ENCODE results near the gene FBN3. TPM values are rescaled to one million over a fixed set of nuclear protein-coding genes. Genes with fewer than 3 reads are reported as not detected.

Gene FBN3
- total RNA-seq, 1 donor from 2014 or later, result under 0.01 TPM

- peak; percentile 14 for DNase-seq (ENCODE audit: low spot score)
These were observed 757 bp downstream of the FBN3 start for GRCh38 chr19:8148410-8149260.

DNA sequence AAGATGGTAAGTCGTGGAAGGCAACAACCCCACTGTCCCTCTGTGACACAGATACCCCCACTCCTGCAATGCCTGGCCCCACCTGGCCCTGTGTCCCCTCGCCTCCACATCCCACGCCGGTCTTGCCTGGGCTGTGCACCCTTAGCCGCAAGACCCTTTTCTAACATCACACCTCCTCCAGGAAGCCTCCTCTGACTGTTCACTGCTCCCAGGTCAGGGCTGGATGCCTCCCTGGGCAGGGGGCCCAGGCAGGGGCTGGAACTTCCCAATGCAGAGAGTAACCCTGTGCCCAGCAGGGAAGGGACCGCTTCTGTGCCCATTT, 1.3 kb downstream of the FBN3 start:
- DNase-seq (ENCODE audit: low spot score), result no peak

- DNase-seq (ENCODE audit: low spot score), result no peak
These were observed 1.8 kb downstream of the FBN3 start for GRCh38 chr19:8147582-8147978.

DNA sequence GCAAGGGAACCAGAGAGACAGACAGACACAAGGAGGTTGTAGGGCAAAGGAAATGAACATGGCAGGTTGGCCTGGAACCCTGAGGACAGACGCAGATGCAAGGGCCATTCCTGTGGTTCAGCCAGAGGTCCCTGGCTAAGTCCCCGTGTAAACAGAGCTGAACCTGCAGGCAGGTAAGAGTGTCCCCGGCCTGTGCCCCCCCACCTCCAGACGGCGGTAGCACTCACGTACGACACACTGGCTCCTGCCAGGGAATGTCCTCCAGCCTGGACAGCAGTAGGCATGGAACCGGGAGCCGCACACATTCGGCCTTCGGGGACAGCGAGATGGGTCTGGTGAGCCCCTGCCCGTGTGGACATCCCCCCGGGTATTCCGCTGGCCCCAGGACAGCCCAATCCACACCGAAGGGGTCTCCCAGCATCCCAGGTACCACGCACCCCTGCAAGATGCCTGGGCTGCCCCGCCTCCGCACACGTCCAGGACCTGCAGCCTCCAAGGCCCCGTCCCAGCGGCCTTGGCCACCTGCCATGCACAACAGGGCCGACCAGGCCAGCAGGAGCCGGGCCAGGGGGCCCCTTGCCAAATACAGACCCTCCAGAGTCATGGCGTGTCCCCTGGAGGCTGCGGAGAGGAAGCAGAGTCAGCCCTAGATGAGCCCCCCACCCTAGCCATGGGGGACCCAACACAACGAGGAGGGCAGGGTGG, 2.4 kb downstream of the FBN3 start:
- DNase-seq (ENCODE audit: low spot score), result no peak

DNA sequence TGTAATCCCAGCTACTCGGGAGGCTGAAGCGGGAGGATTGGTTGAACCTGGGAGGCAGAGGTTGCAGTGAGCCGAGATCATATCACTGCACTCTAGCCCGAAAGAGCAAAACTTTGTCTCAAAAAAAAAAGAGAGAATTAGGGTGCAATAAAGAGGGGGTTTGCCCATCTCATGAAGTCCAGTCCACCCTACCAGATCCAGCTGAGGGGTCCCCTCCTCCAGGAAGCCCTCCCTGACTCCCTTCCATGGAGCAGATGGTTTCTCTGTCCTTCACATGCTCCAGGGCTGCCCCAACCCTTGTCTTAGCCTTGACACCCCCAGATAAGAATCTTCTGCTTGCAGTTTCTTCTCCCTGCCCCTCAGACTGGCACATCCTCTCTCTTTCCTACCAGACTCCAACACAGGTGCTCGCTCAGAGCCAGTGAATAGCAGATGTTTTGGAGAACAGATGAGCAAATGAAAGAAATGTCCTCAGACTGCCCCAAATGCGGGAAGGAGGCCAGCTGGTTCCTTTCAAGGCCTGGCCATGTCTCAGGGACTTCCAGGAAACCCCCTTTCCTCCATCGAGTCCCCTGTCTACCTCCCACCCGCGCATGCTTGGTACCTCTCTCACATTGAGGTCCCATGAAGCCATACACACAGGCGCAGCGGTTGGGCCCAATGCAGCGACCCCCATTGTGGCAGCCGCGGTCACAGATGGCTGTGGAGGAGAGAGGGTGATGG, 5.0 kb downstream of the FBN3 start:
- DNase-seq (ENCODE audit: low spot score), result no peak

DNA sequence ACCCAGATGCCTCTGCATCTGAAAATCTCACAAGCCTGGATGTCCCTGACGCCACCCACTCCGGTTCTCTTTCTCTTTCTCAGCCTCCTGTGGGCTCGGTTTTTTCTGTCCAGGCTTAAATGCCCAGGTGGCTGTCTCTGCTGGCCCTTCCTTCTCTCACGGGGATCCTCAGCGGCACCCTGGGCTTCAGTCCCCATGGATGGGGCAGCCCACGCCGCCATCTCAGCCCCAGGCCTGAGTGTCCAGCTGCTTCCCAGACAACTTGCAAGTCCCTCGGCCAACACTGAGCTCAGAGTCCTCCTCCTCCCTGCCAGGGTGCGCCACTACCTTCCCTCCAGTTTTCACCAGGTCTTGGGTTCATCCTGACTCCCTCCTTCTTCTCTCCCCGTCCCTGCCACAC, 6.4 kb downstream of the FBN3 start:
- DNase-seq (ENCODE audit: low spot score), result no peak

- no peak for DNase-seq (ENCODE audit: low spot score)
These were observed 6.9 kb downstream of the FBN3 start for GRCh38 chr19:8142513-8142900.

GRCh38 chr19:8141726-8142512, 7.5 kb downstream of the FBN3 start:
- DNase-seq (ENCODE audit: low spot score), result no peak

GRCh38 chr19:8138201-8138600, 11.2 kb downstream of the FBN3 start:
- no peak for DNase-seq (ENCODE audit: low spot score)

DNA sequence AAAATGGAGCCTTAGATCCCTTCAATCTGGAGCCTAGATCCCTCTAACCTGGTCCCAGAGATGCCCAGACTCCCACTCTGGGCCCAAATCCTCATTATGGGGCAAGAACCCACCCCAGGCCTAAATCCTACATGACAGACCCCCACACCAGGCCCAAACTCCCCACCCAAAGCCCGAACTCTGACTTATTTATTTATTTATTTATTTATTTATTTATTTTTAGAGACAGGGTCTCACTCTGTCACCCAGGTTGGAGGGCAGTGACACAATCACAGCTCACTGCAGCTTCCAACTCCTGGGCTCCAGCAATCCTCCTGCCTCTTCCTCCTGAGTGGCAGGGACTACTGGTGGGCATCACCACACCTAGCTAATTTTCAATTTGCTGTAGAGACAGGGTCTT, 12.0 kb downstream of the FBN3 start:
- DNase-seq (ENCODE audit: low spot score), result no peak

GRCh38 chr19:8135946-8136618, 13.3 kb downstream of the FBN3 start:
- no peak for DNase-seq (ENCODE audit: low spot score)

GRCh38 chr19:8132858-8133458, 16.4 kb downstream of the FBN3 start:
- DNase-seq (ENCODE audit: low spot score), result no peak

GRCh38 chr19:8131517-8131916, 17.9 kb downstream of the FBN3 start:
- no peak for DNase-seq (ENCODE audit: low spot score)

GRCh38 chr19:8129061-8129618, 20.3 kb downstream of the FBN3 start:
- DNase-seq (ENCODE audit: low spot score), result no peak

DNA sequence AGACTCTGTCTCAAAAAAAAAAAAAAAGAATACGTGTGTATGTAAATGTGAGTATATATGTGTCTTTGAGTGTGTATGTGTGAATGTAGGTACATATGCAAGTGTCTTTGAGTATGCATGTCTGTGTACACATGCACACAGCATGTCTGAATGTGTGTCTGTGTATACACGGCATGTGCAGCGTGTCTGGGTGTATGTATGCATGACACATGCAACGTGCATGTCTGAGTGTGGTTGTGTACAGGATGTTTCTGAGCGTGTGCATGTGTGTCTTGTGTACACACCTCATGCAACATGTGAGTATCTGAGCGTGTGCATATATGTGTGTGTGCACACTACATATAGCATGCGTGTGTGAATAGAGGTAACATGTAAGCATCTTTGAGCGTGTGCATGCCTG, 20.8 kb downstream of the FBN3 start:
- no peak for DNase-seq (ENCODE audit: low spot score)

- no peak for DNase-seq (ENCODE audit: low spot score)
These were observed 22.1 kb downstream of the FBN3 start for GRCh38 chr19:8127311-8127710.

DNA sequence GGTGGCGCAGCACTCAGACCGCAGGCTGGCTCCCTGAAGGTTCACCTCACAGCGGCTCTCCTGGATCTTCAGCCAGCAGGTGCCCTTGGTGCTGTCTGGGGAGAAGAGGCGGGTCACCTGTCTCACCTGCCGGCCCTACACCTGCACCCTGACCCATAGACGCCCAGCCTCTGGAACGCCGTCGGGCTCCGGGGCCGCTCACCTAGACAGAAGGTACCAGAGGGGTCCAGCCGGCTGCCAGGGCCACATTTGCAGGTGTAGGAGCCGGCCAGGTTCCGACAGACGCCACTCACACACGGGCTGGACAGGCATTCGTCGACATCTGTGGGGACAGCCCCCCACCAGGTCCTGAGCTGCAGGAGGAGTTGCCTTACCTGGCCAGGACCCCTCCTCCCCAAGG, 22.9 kb downstream of the FBN3 start:
- DNase-seq (ENCODE audit: low spot score), result no peak

- DNase-seq (ENCODE audit: low spot score), result no peak
These were observed 23.4 kb downstream of the FBN3 start for GRCh38 chr19:8126008-8126407.

DNA sequence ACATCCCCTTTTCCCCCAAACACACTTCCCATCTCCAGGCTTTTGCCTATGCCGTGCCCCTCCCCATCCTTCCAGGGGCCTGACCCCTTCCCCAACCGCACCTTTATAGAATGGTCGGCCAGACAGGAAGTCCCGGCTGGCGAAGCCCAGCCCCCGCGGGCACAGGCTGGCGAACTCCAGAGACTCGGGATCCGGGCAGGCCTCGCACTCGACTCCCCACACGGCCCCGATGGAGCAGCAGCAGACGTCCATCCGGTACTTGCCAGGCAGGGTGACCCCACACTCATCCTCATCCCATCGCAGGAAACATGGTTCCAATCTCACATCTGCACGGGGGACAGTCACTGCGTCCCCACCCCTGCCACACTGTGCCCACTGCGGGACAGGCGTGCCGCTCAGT, 25.7 kb downstream of the FBN3 start:
- DNase-seq (ENCODE audit: low spot score), result no peak

DNA sequence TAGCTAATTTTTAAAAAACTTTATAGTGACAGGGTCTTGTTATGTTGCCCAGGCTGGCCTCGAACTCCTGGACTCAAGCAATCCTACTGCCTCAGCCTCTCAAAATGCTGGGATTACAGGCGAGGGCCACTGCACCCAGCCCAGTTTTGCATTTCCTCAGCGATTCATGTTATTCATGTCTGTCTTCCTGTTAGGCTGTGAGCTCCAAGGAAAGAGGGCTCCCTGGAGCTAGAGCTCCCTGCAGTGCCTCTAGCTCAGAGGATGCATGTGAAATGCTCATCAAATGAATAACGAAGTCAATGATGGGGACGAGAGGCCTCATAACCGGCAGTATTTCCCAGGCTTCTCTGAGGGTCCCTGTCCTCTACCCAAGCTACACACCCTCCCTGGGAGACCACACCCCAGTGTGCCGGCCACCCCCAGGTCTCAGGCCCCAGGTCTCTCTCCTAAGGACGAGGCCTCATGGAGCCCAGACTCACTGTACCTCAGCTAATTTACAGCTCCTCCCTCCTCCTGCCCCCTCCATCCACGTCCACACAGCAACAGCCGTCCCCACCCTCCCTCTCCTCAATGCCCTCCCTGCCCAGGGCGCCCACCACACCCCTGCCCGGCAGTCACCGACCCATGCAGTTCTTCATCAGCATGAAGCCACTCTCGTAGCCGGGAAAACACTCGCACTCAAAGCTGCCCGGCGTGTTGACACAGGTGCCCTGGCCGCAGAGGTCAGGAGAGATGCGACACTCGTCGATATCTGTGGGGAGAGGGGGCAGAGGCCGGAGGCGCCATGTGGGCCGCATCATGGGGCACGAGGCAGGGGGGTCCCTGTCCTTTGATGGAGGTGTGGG, 28.5 kb downstream of the FBN3 start:
- no peak for DNase-seq (ENCODE audit: low spot score)

All from umbilical cord (tissue), 2 donors.